OCI-LY1 (cell line): Measurements from ENCODE around the gene CHMP5.

Experiments
- H2AFZ ChIP-seq: fragments of 200-600 bp; sonication (generic), shearing (Covaris generic); 2 replicates; pipeline ENCODE4 v1.6.0; 2014; ENCODE audit warnings: antibody characterized with exemption, mild to moderate bottlenecking, low read length
- H3F3A ChIP-seq: fragments of 200-600 bp; sonication (generic), shearing (Covaris generic); 2 replicates; pipeline ENCODE4 v1.6.0; 2014; ENCODE audit warnings: mild to moderate bottlenecking, antibody characterized with exemption, low read length, moderate library complexity; ENCODE audit not compliant: insufficient read depth
- H3K27ac ChIP-seq: fragments of 200-600 bp; sonication (generic); 2 replicates; pipeline ENCODE4 v1.5.1; 2014; ENCODE audit warnings: low read length, mixed run types, mild to moderate bottlenecking, low read depth; ENCODE audit not compliant: poor library complexity, severe bottlenecking
- H3K27me3 ChIP-seq: fragments of 200-600 bp; sonication (generic); 2 replicates; pipeline ENCODE4 v1.6.0; 2014; ENCODE audit warnings: antibody characterized with exemption, mild to moderate bottlenecking, low read length, moderate library complexity; ENCODE audit not compliant: insufficient read depth
- H3K36me3 ChIP-seq: fragments of 200-600 bp; sonication (generic); 2 replicates; pipeline ENCODE4 v1.6.1; 2014; ENCODE audit warnings: mild to moderate bottlenecking, antibody characterized with exemption, low read length, moderate library complexity, mixed read lengths; ENCODE audit not compliant: insufficient read depth
- H3K4me1 ChIP-seq: fragments of 200-600 bp; sonication (generic); 2 replicates; pipeline ENCODE4 v1.5.1; 2014; ENCODE audit warnings: mild to moderate bottlenecking, low read length, moderate library complexity; ENCODE audit not compliant: insufficient read depth, severe bottlenecking
- H3K4me2 ChIP-seq: fragments of 200-600 bp; sonication (generic), shearing (Covaris generic); 2 replicates; pipeline ENCODE4 v1.6.1; 2014; ENCODE audit warnings: low read length
- H3K4me3 ChIP-seq: fragments of 200-600 bp; sonication (generic); 2 replicates; pipeline ENCODE4 v1.5.1; 2014; ENCODE audit warnings: low read length, low read depth, mild to moderate bottlenecking, mixed read lengths; ENCODE audit not compliant: poor library complexity, severe bottlenecking
- H3K79me2 ChIP-seq: fragments of 200-600 bp; shearing (Covaris generic); 2 replicates; pipeline ENCODE4 v1.6.1; 2016; ENCODE audit warnings: mixed run types, low read length, mixed read lengths; ENCODE audit not compliant: insufficient read depth
- H3K9ac ChIP-seq: fragments of 200-600 bp; sonication (generic), shearing (Covaris generic); 2 replicates; pipeline ENCODE4 v1.6.1; 2014; ENCODE audit warnings: mild to moderate bottlenecking, low read length, mixed read lengths
- H3K9me2 ChIP-seq: fragments of 200-600 bp; sonication (generic), shearing (Covaris generic); 2 replicates; pipeline ENCODE4 v1.6.1; 2014; ENCODE audit warnings: low read depth, mild to moderate bottlenecking, low read length, mixed read lengths
- H3K9me3 ChIP-seq: fragments of 200-600 bp; shearing (Covaris generic); 2 replicates; pipeline ENCODE4 v1.6.1; 2014; ENCODE audit warnings: low read length, mixed read lengths
- H4K20me1 ChIP-seq: fragments of 200-600 bp; sonication (generic), shearing (Covaris generic); 2 replicates; pipeline ENCODE4 v1.6.0; 2016; ENCODE audit warnings: mild to moderate bottlenecking, low read length; ENCODE audit not compliant: insufficient read depth
- CTCF ChIP-seq: fragments of 200-600 bp; sonication (generic), shearing (Covaris generic); IDR thresholded peaks from 2 replicates; pipeline ENCODE4 v1.5.1; 2017; ENCODE audit warnings: mild to moderate bottlenecking, antibody characterized with exemption, low read length, moderate library complexity, mixed read lengths
- EZH2 ChIP-seq: fragments of 200-600 bp; sonication (generic), shearing (Covaris generic); IDR thresholded peaks from 2 replicates; pipeline ENCODE4 v1.8.0; 2017; ENCODE audit warnings: borderline replicate concordance, mixed run types, mild to moderate bottlenecking, antibody characterized with exemption, low read length, moderate library complexity, mixed read lengths

The CHMP5 gene

GRCh38 chr9:33289496-33289895, 24.6 kb downstream of the CHMP5 start:
- no peak overlapping the region for H2AFZ ChIP-seq

GRCh38 chr9:33289936-33290246, 25.0 kb downstream of the CHMP5 start:
- peaks cover 48% of the 10 kb centered on the region for H3K4me1 ChIP-seq
- peak overlapping the region; percentile 93 for H3K27ac ChIP-seq
- no peaks in the 10 kb centered on the region for H3K9me3 ChIP-seq
- H3F3A ChIP-seq, result no peaks in the 10 kb centered on the region
- peaks cover 32% of the 10 kb centered on the region for H3K36me3 ChIP-seq
- no peaks in the 10 kb centered on the region for H3K27me3 ChIP-seq
- peak overlapping the region; percentile 87 for H3K9ac ChIP-seq
- no peaks in the 10 kb centered on the region for H3K9me2 ChIP-seq
- TF ChIP-seq CTCF (no peak), EZH2 (no peak)
- no peaks in the 10 kb centered on the region for H4K20me1 ChIP-seq
- no peak overlapping the region for H2AFZ ChIP-seq
- H3K79me2 ChIP-seq, result peaks cover 43% of the 10 kb centered on the region
- peak overlapping the region; percentile 87 for H3K4me3 ChIP-seq
- peak overlapping the region; percentile 62 for H3K4me2 ChIP-seq

More at GRCh38 chr9:33289496-33289895, 24.6 kb downstream of the CHMP5 start:
- TF ChIP-seq EZH2 (no peak), CTCF (no peak)
- peaks cover 28% of the 10 kb centered on the region for H3K36me3 ChIP-seq
- no peaks in the 10 kb centered on the region for H3F3A ChIP-seq
- peak overlapping the region; percentile 87 for H3K4me3 ChIP-seq
- H3K27me3 ChIP-seq, result no peaks in the 10 kb centered on the region
- peak overlapping the region; percentile 87 for H3K9ac ChIP-seq
- H3K27ac ChIP-seq, result peak overlapping the region; percentile 93
- peaks cover 44% of the 10 kb centered on the region for H3K4me1 ChIP-seq
- H3K9me3 ChIP-seq, result no peaks in the 10 kb centered on the region
- peaks cover 40% of the 10 kb centered on the region for H3K79me2 ChIP-seq
- H4K20me1 ChIP-seq, result no peaks in the 10 kb centered on the region
- no peaks in the 10 kb centered on the region for H3K9me2 ChIP-seq
- H3K4me2 ChIP-seq, result peak overlapping the region; percentile 62

- TF ChIP-seq EZH2 (no peak), CTCF (no peak; the same call in 1 of the 2 replicates)
- Histone ChIP-seq H3K79me2 (peaks cover 47% of the 10 kb centered on the region), H2AFZ (no peak within 1 kb of the TSS), H3K4me1 (peaks cover 54% of the 10 kb centered on the region), H3K36me3 (peaks cover 38% of the 10 kb centered on the region), H3K4me3 (peak within 1 kb of the TSS; percentile 87), H3K9me3 (no peaks in the 10 kb centered on the region), H3K9ac (peak within 1 kb of the TSS; percentile 87), H3F3A (no peaks in the 10 kb centered on the region), H3K27me3 (no peaks in the 10 kb centered on the region), H4K20me1 (no peaks in the 10 kb centered on the region), H3K9me2 (no peaks in the 10 kb centered on the region), H3K4me2 (peak within 1 kb of the TSS; percentile 95), H3K27ac (peak within 1 kb of the TSS; percentile 93)
Measured at GRCh38 chr9:33290247-33291030, 25.6 kb downstream of the CHMP5 start, which contains the start of gene NFX1. NFX1 (plus strand) TSS chr9:33290516; CDS start chr9:33290573, 57 bp downstream.
